Measurements from ENCODE around the gene SNAPC1.

- TF ChIP-seq POLR2AphosphoS5 (IDR thresholded peaks at IDR 0.05; ENCODE audit: insufficient read depth, low read depth, low read length) (no peak), CTCF (IDR thresholded peaks at IDR 0.05; ENCODE audit: extremely low read depth in 1 of 2, insufficient read depth in 1 of 2, low read depth in 1 of 2, low read length in 2 of 2) (peak in 1 of 2 donors; percentile 4), POLR2A (IDR thresholded peaks at IDR 0.05; ENCODE audit: low read depth, low read length) (no peak)
Measured at GRCh38 chr14:61753631-61754030, 8.6 kb upstream of the SNAPC1 start.

Measured in endothelial cell of umbilical vein (primary cell).